Activated CD4-positive, alpha-beta T cell treated with anti-CD3 and anti-CD28 coated beads, Interleukin-2, amount 10 ng/mL, durations not matched to agents 7 days and 5 days (primary cell): ENCODE results near the gene ARPC5. TPM values are rescaled to one million over a fixed set of nuclear protein-coding genes. Genes with fewer than 3 reads are reported as not detected.

Experiments used
- CTCF ChIA-PET: fragments of 350-600 bp; sonication (Branson Sonifier 250); formaldehyde crosslinking; loops from one replicate; lab custom pipeline; 2021; ENCODE audit warnings: antibody characterized with exemption; lab: Charles Lee
- POLR2A ChIA-PET: fragments of 350-600 bp; sonication (Branson Sonifier 250); formaldehyde crosslinking; loops from one replicate; lab custom pipeline; 2021; ENCODE audit warnings: antibody characterized with exemption; lab: Charles Lee
- DNase-seq: peaks from one replicate; pipeline ENCODE4 v3.0.0-alpha.2; 2020
- H3K27ac Mint-ChIP-seq: one replicate; pipeline ENCODE4 v1.8.0; 2021; ENCODE audit warnings: mild to moderate bottlenecking, moderate library complexity, mixed read lengths
- H3K27me3 Mint-ChIP-seq: one replicate; pipeline ENCODE4 v1.8.0; 2021; ENCODE audit warnings: mixed read lengths
- H3K36me3 Mint-ChIP-seq: one replicate; pipeline ENCODE4 v1.8.0; 2021; ENCODE audit warnings: low read depth, mixed read lengths
- H3K4me1 Mint-ChIP-seq: one replicate; pipeline ENCODE4 v1.8.0; 2021; ENCODE audit warnings: mixed read lengths
- H3K4me3 Mint-ChIP-seq: one replicate; pipeline ENCODE4 v1.8.0; 2021; ENCODE audit warnings: mild to moderate bottlenecking, moderate library complexity, mixed read lengths
- H3K9me3 Mint-ChIP-seq: one replicate; pipeline ENCODE4 v1.8.0; 2021; ENCODE audit warnings: mixed read lengths
- total RNA-seq, 2 experiments: library from RNA; stranded (reverse); gene quantifications; one replicate each; pipeline ENCODE4 v1.2.3, GENCODE V29; 2021

The ARPC5 gene
- total RNA-seq, 2 experiments from 2014 or later: 257 to 273 TPM

DNA sequence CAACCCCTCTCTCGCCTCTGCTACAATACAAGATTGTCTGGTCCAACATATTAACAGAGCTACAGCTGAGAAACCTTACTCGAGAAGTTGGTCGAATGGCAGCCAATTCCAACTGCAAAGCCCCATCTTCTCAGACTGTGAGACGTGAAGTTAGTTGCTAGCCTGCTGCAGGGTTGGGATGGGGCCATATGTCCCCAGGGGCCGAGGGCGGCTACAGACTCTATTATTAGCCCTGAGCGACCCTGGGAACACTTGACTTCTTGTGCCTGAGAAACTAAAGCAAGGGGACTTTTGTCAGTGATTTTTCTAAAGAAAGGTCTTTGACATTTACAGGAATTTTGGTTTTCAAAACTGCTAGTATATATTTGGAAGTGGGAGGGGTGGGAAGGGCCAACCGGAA lies 59.0 kb downstream of the ARPC5 start:
- H3K4me1 Mint-ChIP-seq: peaks cover 33% of the 10 kb centered on the region
- DNase-seq: no peak
- H3K36me3 Mint-ChIP-seq: peaks cover 11% of the 10 kb centered on the region
- POLR2A ChIA-PET: no interaction called here
- no peak overlapping the region for H3K4me3 Mint-ChIP-seq
- no peaks in the 10 kb centered on the region for H3K27me3 Mint-ChIP-seq
- H3K9me3 Mint-ChIP-seq: no peaks in the 10 kb centered on the region
- no peak overlapping the region for H3K27ac Mint-ChIP-seq
- CTCF ChIA-PET: interaction anchor here (0.9 to 1.6 kb wide), 2 partner anchors 12 to 14 kb away, joined by 4 to 6 read pairs; no protein-coding TSS in a partner anchor

DNA sequence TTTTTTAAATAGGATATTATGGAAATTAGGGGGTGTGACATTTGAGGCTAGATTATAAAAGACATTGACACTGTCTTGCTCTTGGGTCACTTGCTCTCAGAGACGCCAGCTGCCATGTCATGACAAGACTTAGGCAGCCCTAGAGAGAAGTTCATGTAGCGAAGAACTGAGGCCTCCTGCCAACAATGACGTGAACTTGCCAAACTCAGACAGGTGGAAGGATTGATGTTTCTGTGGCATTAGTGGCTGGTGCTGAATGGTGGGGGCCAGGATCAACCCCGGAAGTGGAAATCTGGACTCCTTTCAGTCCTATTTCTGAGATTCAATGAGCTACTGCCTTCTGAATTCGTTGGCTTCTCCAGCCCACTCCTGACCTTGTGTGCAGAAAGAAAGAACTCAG lies 60.0 kb downstream of the ARPC5 start:
- ChIA-PET POLR2A (no interaction called here), CTCF (interaction anchor here (0.8 to 1.2 kb wide), 2 partner anchors 10 to 13 kb away, joined by 3 read pairs; no protein-coding TSS in a partner anchor)
- Mint-ChIP-seq H3K4me1 (peaks cover 29% of the 10 kb centered on the region), H3K9me3 (no peaks in the 10 kb centered on the region), H3K4me3 (no peak overlapping the region), H3K36me3 (peaks cover 11% of the 10 kb centered on the region), H3K27ac (no peak overlapping the region), H3K27me3 (no peaks in the 10 kb centered on the region)
- no peak for DNase-seq

DNA sequence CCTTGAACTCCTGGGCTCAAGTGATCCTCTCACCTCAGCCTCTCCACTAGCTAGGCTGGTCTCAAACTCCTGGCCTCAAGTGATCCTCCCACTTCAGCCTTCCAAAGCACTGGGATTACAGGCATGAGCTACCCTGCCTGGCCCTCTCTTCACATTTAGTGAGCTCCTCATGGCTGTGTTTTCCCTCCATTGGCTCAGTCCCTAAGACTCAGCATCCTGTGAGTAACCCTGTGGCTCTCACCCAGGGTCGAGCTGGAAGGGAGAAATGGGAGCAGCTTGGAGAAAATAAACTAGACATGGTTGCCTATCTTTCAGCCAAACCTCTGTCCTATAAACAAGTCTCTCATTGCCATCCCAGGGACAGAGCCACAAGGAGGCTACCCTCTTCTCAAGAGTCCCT lies 62.9 kb downstream of the ARPC5 start:
- no peaks in the 10 kb centered on the region for H3K9me3 Mint-ChIP-seq
- no peak overlapping the region for H3K27ac Mint-ChIP-seq
- H3K4me1 Mint-ChIP-seq: peaks cover 10% of the 10 kb centered on the region
- H3K27me3 Mint-ChIP-seq: no peaks in the 10 kb centered on the region
- DNase-seq: no peak
- H3K36me3 Mint-ChIP-seq: peaks cover 12% of the 10 kb centered on the region
- CTCF ChIA-PET: interaction anchor here (1.0 to 1.7 kb wide), 2 partner anchors 10 to 15 kb away, joined by 3 to 7 read pairs; no protein-coding TSS in a partner anchor
- no peak overlapping the region for H3K4me3 Mint-ChIP-seq
- POLR2A ChIA-PET: no interaction called here

DNA sequence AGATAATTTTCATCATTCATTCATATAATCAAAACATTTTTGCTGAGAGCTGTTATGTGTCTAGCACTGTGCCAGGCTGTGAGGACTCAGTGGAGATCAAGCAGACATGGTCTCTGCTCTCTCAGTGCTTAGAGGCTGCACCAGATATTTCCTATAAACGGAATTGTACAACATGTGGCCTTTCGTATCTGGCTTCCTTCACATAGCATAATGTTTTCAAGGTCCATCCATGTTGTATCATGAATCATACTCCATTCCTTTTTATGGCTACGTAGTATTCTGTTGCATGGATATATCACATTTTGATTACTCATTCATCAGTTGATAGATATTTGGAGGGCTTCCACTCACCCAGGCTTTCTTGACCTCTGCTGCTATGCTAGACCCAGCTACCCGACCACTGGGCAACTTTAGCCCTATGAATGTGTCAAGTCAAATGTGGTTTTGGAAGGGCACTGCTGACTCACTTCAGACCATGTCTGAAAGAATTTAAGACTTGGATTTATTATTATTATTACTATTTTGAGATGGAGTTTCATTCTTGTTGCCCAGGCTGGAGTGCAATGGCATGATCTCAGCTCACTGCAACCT lies 63.8 kb downstream of the ARPC5 start:
- H3K9me3 Mint-ChIP-seq: no peaks in the 10 kb centered on the region
- no peaks in the 10 kb centered on the region for H3K27me3 Mint-ChIP-seq
- ChIA-PET CTCF (interaction anchor here (0.7 to 1.6 kb wide), 2 partner anchors 9 to 12 kb away, joined by 3 to 5 read pairs; no protein-coding TSS in a partner anchor), POLR2A (no interaction called here)
- H3K27ac Mint-ChIP-seq: no peak overlapping the region
- peaks cover 13% of the 10 kb centered on the region for H3K4me1 Mint-ChIP-seq
- no peak overlapping the region for H3K4me3 Mint-ChIP-seq
- peaks cover 10% of the 10 kb centered on the region for H3K36me3 Mint-ChIP-seq
- no peak for DNase-seq

Other genes starting within 250 kb of the ARPC5 start
- not detected for gene NMNAT2, start 217.4 kb downstream of the ARPC5 start, total RNA-seq
- 10 to 100 TPM; 72.4 to 87.3 TPM for gene SMG7, start 163.3 kb downstream of the ARPC5 start, total RNA-seq
- 10 to 100 TPM; 15.3 to 15.8 TPM for gene NCF2, start 45.3 kb downstream of the ARPC5 start, total RNA-seq
- not detected for gene APOBEC4, start 17.5 kb upstream of the ARPC5 start, total RNA-seq
- gene RGL1, start 169.3 kb upstream of the ARPC5 start, total RNA-seq: 1 to 10 TPM; 2.6 TPM